ENCODE results near the gene GNG7.
A peak's percentile ranks its signal among the peaks of the same experiment; 100 is the strongest.

GNG7 gene

GRCh38 chr19:2702170-2703076 is at the start of gene GNG7:
TSS of gene GNG7 (minus strand) at chr19:2702694. CDS start at chr19:2520688, 182,006 bp downstream.
- peak; percentile 93 for DNase-seq (ENCODE audit: low spot score)

DNA sequence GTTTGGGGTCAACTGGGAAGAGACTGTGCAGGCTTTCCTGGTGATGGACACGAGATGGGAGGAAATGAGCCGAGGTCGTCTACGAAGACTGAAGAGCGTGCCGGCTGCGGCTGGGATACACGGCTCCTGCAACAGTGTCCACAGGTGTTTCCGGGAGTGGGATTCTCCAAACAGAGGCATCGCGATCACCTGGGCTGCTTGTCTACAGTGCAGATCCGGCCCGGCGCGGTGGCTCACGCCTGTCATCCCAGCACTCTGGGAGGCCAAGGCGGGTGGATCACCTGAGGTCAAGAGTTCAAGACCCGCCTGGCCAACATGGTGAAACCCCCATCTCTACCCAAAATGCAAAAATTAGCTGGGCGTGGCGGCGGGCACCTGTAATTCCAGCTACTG is 48.9 kb upstream of the GNG7 start:
- no peak for DNase-seq (ENCODE audit: low spot score)

- no peak for DNase-seq (ENCODE audit: low spot score)
Measured at GRCh38 chr19:2750808-2751437, 48.4 kb upstream of the GNG7 start.

DNA sequence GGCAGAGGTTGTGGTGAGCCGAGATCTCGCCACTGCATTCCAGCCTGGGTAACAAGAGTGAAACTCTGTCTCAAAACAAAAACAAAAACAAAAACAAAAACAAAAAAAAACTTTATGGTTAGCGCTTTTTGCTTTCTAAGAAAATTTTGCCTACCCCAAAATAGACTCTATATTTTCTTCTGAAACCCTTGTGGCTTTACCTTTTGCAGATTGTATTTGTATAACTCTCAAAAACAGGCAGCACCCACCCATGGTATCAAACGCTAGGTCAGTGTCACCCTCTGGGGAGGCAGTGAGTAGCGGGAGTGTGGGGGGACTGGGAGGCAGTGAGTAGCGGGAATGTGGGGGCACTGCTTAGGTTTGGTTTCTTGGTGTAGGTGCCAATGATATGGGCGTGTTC is 44.9 kb upstream of the GNG7 start:
- DNase-seq (ENCODE audit: low spot score) = no peak

GRCh38 chr19:2744113-2744512 is 41.6 kb upstream of the GNG7 start:
- no peak for DNase-seq (ENCODE audit: low spot score)

DNA sequence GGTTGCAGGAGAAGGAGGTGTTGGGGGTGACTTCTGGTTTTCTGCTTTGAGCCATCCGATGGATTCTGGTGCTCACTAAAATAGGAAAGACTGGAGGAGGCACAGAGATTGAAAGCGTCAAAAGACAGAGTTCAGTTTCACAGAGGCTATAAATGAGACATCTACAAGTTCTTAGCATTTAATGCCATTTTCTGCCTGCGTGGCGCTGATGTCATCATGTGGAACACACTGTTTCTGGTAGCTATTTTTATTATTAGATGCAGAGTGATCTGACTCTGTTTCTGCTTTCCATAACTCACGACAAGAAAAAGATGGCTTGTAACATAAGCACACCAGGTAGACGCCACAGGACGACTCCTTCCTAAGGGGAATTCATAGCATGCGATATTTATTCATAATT is 40.6 kb upstream of the GNG7 start:
- DNase-seq (ENCODE audit: low spot score) = no peak

DNA sequence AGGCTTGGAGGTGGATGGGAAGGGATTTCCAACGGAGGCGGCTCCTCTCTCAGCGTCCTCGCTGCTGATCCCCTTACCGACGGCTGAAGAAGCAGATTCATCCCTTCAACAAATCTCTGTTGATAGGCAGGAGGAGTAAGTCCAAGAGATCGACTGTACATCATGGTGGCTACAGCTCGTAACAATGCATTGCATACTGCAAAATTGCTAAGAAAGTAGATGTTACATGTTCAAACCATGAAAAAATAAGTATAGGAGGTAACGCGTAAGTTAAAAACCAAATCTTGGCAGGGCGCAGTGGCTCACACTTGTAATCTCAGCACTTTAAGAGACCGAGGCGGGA is 37.8 kb upstream of the GNG7 start:
- DNase-seq (ENCODE audit: low spot score) = no peak

DNA sequence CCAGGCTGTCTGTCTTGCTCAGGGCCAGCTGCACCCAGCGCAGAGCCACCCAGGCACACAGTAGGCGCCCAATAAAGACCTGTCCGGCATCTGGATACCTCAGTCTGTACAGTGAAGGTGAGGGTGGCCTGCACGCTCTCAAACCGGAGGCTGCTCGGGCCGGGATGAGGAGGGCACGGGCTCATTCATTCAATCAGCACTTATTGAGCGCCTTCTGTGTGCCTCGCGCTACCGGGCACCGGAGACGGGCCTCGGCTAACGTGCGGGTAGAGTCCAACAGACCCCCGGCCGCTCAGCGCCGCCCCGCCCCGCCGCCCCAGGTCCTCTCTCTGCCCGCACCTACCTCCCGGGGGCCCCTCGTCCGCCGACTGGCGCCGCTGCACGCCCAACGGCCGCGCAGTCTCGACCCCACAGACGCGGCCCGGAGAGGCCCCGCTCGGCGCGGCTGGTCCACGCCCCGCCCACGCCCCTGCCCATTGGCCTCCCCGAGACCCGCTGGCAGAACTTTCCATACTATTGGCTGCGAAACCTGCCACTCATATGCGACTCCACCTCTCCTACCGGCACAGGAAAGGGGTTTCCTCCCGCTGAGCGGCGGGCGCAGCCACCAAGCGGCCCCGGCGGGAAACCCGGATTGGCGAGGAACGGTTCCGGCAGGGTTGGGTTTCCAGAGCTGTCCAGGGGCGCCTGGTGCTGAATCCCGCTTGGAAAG is 37.3 kb upstream of the GNG7 start, which contains the start of gene SLC39A3:
Gene SLC39A3 (minus strand): TSS at position 416 of the 712 bp plus-strand sequence. CDS start 2,760 bp downstream, outside the sequence.
- peak; percentile 100 for DNase-seq (ENCODE audit: low spot score)

GRCh38 chr19:2736550-2737190 is 34.2 kb upstream of the GNG7 start:
- no peak for DNase-seq (ENCODE audit: low spot score)

DNA sequence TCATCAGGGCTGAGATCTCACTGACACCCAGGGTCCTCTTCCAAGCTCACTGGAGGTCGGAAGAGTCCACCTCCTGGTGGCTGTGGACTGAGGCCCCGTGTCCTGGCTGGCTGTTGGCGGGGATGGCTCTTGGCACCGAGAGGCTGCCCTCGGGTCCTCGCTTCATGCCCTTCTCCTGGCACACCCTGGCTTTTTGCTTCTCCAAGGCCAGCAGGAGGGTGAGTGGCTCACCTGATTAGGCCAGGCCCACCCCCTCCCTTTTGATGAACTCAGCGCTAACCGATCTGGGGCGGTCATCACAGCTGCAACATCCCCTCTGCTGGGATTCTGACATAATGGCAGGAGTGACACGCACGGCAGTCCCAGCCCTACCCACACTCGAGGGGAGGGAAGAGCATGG is 32.9 kb upstream of the GNG7 start:
- DNase-seq (ENCODE audit: low spot score) = no peak

GRCh38 chr19:2734589-2735288 is 32.2 kb upstream of the GNG7 start:
- no peak for DNase-seq (ENCODE audit: low spot score)

DNA sequence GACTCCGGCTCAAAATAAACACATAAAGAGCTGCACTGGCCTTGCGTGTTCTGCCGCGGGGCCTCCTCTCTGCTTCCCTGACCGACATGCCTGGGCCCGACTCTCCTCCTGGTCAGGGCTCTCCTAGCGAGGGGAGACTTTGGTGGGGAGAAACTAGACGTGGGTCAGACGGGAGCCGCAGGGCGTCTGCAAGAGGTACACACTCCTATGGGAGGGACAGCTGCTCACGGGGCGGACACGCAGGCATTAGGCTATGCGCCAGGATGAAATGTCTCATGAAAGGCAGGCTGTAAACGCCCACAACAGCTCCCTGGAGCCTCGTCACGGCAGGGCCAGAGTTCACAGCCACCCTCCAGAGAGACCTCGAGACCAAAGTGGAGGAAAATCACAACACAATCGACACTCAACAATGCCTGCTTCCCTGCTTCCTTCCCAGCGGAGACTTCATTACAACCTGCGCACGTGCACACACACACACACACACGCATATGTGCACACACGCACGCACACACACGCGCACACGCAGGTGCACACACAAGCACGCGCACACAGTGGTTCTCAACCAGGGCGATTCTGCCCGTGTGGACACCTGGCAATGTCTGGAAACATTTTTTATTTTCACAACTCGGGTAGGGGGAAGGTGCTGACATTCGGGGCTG is 31.6 kb upstream of the GNG7 start:
- DNase-seq (ENCODE audit: low spot score) = no peak

- no peak for DNase-seq (ENCODE audit: low spot score)
Measured at GRCh38 chr19:2732883-2733282, 30.4 kb upstream of the GNG7 start.

GRCh38 chr19:2732157-2732725 is 29.7 kb upstream of the GNG7 start:
- no peak for DNase-seq (ENCODE audit: low spot score)

DNA sequence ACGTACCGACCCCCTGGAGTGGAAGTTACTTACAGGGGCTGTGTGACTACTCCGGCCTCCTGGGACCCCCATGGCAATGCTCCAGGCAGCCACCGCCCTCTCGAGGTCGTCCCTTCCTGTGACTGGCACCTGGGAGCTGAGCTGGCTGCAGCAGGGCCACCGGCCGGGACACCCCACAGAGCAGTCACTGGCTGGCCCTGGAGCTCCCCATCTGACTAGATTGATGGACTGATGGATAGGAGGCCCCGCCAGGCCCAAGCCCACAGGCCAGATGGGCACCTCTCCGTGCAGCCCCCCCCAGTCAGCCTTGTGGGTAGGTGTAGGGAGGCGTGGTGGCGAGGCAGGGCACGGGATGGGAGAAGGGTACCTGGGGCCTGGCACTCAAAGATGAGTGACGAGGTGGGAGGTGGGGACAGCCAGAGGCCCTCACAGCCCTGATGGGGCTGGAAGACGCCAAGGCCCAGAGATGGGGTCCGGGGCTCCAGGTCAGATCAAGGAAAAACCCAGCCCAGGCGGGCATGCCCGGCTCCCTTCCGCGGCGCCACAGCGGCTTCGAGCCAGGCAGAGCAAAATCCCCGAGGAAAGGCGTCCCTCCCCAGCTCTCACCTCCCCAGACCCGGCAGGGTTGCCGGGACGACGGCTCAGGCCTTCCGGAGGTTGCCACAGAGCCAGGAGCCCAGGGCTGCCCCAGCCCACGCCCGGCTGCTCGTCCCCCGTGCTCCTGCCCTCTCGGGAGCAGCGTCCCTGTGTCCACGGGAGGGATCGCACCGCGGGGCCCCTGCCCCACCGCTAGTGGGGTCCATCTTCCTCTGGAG is 28.9 kb upstream of the GNG7 start:
- no peak for DNase-seq (ENCODE audit: low spot score)

- DNase-seq (ENCODE audit: low spot score) = no peak
Measured at GRCh38 chr19:2729943-2730818, 27.7 kb upstream of the GNG7 start.

DNA sequence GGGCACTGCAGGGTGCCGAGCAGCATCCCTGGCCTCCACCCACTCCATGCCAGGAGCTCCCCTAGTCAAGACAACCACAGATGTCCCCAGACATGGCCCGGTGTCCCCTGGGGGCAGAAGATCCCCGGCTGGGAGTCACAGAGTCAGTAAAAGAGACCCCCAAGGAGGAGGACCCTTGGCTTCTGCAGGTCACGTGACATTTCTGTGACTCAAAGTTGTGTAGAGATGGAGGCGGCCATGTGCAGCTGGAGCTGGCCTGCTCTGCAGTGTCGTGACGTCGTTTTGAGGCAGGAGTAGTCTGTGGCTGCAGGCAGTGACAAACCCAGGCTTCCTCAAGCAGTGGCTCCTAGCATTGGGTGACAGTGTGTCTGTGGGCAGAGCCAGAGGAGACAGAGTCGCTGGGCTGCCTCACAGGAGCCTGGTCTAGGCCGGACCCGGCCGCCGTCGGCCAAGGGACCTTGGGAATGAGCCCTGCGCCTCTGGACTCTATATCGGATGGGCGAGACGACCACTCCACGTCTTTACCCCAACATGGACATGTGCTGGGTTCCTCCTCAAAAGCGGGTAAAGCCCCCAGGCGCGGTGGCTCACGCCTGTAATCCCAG is 26.4 kb upstream of the GNG7 start:
- DNase-seq (ENCODE audit: low spot score) = no peak

- DNase-seq (ENCODE audit: low spot score) = no peak
Measured at GRCh38 chr19:2727640-2727944, 25.1 kb upstream of the GNG7 start.

Measured in CD4-positive, alpha-beta T cell treated with Interleukin-15 for 4 hours (primary cell).